Left lung (tissue), 10 donors: ENCODE results near the gene LDHB. TPM values are rescaled to one million over a fixed set of nuclear protein-coding genes. Genes with fewer than 3 reads are reported as not detected.
"Not testable (repeated sequence)": the region's sequence is repeated elsewhere in the genome, so short reads cannot be mapped to it uniquely, and the experiment has no call there.

Experiments
- ATAC-seq: fragments of 200-7000 bp; cut with Tn5 transposase; one replicate; pipeline ENCODE4 v1.9.1; 2020; ENCODE audit warnings: moderate library complexity
- DNase-seq, 4 donors: peaks; one replicate each; pipeline ENCODE4 v3.0.0-alpha.2; 2013 to 2020
- H3K27ac ChIP-seq, 2 donors: fragments of 200-600 bp; sonication (generic) in 1 of 2; one replicate each; pipeline versions ENCODE4 v1.5.0 to v1.8.0; 2020 to 2021
- H3K27me3 ChIP-seq, 2 donors: fragments of 200-600 bp; sonication (generic) in 1 of 2; one replicate each; pipeline versions ENCODE4 v1.5.0 to v1.8.0; 2020 to 2021
- H3K36me3 ChIP-seq, 2 donors: fragments of 200-600 bp; sonication (generic) in 1 of 2; one replicate each; pipeline versions ENCODE4 v1.5.0 to v1.8.0; 2020 to 2021
- H3K4me1 ChIP-seq, 2 donors: fragments of 200-600 bp; one replicate each; pipeline ENCODE4 v1.8.0; 2021
- H3K4me3 ChIP-seq, 2 donors: fragments of 200-600 bp; sonication (generic) in 1 of 2; one replicate each; pipeline versions ENCODE4 v1.5.0 to v1.8.0; 2020 to 2021; ENCODE audit warnings: mild to moderate bottlenecking in 1 of 2
- H3K9me3 ChIP-seq, 2 donors: fragments of 200-600 bp; sonication (generic) in 1 of 2; one replicate each; pipeline versions ENCODE4 v1.5.0 to v1.8.0; 2020 to 2021
- intact Hi-C, 2 donors: fragments of 100-400 bp; cut with DNase I; formaldehyde crosslinking; loops; one replicate each; pipeline versions ENCODE4 v1.11.2 to v1.14.2; 2022
- polyA plus RNA-seq, 6 donors: library from polyadenylated mRNA; unstranded; fragments of 120-200 nt; gene quantifications; one replicate each; pipeline ENCODE4 v1.2.1, GENCODE V29; 2013; ENCODE audit not compliant: insufficient read length in 6 of 6
- total RNA-seq, 2 donors: library from RNA; stranded (reverse); fragmentation: NEBNext Ultra II Directional; extraction: Animal tissue kit (Norgen Biotek cat#: 25700); gene quantifications; one replicate each; pipeline ENCODE4 v1.2.1, GENCODE V29; 2021
- TF ChIP-seq, protein P1 (sequence below), 2 donors: fragments of 200-600 bp; sonication (generic) in 1 of 2; IDR thresholded peaks; one replicate each; pipeline versions ENCODE4 v1.5.0 to v1.8.0; 2021; ENCODE audit warnings: antibody characterized with exemption in 2 of 2
- donor health status: DM: no; HTN: yes; CAD: no.
- donor health status: DM: no; HTN: no; CAD: no.

LDHB gene
- total and polyA plus RNA-seq, 8 donors = 512 to 1,016 (median 895) TPM

DNA sequence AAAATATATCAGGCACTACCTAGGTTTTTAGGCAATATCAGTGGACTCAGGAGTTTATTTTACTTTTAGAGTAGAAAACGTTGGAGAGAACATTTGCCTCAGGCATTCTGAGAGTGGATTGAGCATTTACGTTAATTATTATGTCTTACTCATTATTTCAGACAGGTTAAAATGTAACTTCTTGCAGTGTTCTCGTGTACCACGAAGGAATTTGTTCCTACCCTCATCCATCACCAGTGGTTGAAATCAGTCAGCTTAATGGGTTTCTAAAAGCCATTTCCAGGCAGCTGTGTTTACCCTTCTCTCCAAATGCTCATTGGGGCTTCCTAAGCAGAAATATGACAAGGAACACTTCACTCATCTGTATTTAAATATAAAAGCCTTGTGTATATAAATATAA, 9.1 kb upstream of the LDHB start:
- ATAC-seq = peak; percentile 86
- peak in 1 of 4 donors; percentile 42 for DNase-seq
- Histone ChIP-seq H3K9me3 (no peaks in the 10 kb centered on the region), H3K36me3 (no peaks in the 10 kb centered on the region), H3K4me1 (no peaks in the 10 kb centered on the region), H3K27ac (peak overlapping the region in 1 of 2 donors; percentile 31), H3K4me3 (no peak overlapping the region), H3K27me3 (no peaks in the 10 kb centered on the region)
- intact Hi-C loops = no loop called here
- TF ChIP-seq, protein P1, sequence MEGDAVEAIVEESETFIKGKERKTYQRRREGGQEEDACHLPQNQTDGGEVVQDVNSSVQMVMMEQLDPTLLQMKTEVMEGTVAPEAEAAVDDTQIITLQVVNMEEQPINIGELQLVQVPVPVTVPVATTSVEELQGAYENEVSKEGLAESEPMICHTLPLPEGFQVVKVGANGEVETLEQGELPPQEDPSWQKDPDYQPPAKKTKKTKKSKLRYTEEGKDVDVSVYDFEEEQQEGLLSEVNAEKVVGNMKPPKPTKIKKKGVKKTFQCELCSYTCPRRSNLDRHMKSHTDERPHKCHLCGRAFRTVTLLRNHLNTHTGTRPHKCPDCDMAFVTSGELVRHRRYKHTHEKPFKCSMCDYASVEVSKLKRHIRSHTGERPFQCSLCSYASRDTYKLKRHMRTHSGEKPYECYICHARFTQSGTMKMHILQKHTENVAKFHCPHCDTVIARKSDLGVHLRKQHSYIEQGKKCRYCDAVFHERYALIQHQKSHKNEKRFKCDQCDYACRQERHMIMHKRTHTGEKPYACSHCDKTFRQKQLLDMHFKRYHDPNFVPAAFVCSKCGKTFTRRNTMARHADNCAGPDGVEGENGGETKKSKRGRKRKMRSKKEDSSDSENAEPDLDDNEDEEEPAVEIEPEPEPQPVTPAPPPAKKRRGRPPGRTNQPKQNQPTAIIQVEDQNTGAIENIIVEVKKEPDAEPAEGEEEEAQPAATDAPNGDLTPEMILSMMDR (IDR thresholded peaks at IDR 0.05) = no peak

DNA sequence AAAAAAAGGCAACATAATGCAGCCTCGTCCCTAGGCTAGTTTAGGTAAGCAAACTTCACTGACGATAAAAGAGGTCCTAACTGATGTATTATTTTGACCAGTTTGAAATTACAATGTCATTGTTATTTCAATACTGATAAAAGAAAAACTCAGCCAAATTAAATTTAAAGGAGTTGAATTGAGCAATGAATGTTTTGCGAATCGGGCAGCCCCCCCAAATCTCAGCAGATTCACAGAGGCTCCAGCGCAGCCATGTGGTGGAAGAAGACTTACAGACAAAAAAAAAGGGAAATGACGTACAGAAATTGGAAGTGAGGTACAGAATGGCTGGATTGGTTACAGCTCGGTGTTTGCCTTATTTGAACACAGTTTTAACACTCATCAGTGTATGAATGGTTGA, 8.2 kb upstream of the LDHB start:
- ATAC-seq = no peak
- no peaks in the 10 kb centered on the region for H3K36me3 ChIP-seq

DNA sequence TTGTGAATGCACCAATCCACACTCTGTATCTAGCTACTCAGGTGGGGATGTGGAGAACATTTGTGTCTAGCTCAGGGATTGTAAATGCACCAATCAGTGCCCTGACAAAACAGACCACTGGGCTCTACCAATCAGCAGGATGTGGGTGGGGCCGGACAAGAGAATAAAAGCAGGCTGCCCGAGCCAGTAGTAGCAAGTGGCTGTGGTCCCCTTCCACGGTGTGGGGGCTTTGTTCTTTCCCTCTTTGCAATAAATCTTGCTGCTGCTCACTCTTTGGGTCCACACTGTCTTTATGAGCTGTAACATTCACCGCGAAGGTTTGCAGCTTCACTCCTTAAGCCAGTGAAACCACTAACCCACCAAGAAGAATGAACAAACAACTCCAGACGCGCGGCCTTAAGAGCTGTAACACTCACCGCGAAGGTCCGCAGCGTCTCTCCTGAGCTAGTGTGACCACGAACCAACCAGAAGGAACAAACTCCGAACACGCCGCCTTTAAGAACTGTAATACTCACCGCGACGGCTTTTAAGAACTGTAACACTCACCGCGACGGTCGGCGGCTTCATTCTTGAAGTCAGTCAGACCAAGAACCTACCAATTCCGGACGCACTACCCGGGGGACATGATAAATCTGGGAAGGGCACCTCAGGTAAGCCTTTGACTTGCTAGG, 4.6 kb upstream of the LDHB start:
- Histone ChIP-seq H3K4me3 (peak overlapping the region in 1 of 2 donors; percentile 15), H3K9me3 (no peaks in the 10 kb centered on the region), H3K4me1 (no peaks in the 10 kb centered on the region), H3K27ac (peak overlapping the region in 1 of 2 donors; percentile 65), H3K27me3 (no peaks in the 10 kb centered on the region), H3K36me3 (no peaks in the 10 kb centered on the region)
- DNase-seq (peak in 1 of 4 donors; percentile 62), ATAC-seq (peak; percentile 4)
- intact Hi-C loops = no loop called here
- TF ChIP-seq, protein P1 (IDR thresholded peaks at IDR 0.05) = no peak

More for the DNA sequence above, 8.2 kb upstream of the LDHB start:
- intact Hi-C loops = no loop called here
- no peak for DNase-seq
- no peaks in the 10 kb centered on the region for H3K9me3 ChIP-seq
- H3K4me1 ChIP-seq = no peaks in the 10 kb centered on the region
- TF ChIP-seq, protein P1 (IDR thresholded peaks at IDR 0.05) = no peak
- no peaks in the 10 kb centered on the region for H3K27me3 ChIP-seq
- peak overlapping the region in 1 of 2 donors; percentile 31 for H3K27ac ChIP-seq
- no peak overlapping the region for H3K4me3 ChIP-seq

DNA sequence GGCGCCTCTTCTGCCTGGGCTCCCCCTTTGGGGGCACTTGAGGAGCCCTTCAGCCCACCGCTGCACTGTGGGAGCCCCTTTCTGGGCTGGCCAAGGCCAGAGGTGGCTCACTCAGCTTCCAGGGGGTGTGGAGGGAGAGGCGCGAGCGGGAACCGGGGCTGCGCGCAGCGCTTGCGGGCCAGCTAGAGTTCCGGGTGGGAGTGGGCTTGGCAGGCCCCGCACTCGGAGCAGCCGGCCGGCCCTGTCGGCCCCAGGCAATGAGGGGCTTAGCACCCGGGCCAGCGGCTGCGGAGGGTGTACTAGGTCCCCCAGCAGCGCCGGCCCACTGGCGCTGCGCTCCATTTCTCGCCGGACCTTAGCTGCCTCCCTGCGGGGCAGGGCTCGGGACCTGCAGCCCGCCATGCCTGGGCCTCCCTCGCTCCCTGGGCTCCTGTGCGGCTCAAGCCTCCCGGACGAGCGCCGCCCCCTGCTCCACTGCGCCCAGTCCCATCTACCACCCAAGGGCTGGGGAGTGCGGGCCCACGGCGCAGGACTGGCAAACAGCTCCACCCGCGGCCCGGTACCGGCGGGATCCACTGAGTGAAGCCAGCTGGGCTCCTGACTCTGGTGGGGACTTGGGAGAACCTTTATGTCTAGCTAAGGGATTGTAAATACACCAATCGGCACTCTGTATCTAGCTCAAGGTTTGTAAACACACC, 3.9 kb upstream of the LDHB start:
- H3K4me1 ChIP-seq, H3K27ac ChIP-seq, H3K27me3 ChIP-seq, H3K36me3 ChIP-seq, H3K4me3 ChIP-seq, H3K9me3 ChIP-seq, ATAC-seq, intact Hi-C loops: not testable (repeated sequence)
- peak in 1 of 4 donors; percentile 74 for DNase-seq

DNA sequence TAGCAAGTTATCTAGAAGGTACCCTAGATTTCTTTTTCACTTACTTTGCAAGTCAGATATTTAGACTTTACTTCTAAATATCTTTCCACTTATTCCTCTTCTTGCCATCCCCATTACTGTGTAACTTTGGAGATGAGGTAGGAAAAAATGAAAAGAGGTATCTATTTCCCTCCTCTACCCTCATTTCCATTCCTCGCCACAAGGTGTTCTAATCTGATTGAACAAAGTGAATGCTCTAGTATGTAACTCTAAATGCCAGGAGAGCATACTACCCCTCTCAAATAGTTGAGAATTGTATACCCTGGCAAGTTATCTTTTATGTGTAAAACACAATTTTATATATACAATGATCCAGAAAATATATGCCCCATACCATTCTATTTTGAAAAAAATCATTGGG, 1.7 kb upstream of the LDHB start:
- TF ChIP-seq, protein P1 (IDR thresholded peaks at IDR 0.05) = no peak
- H3K9me3 ChIP-seq = no peaks in the 10 kb centered on the region
- intact Hi-C loops = no loop called here
- H3K27me3 ChIP-seq = no peaks in the 10 kb centered on the region
- H3K36me3 ChIP-seq = peaks cover 0 to 1% of the 10 kb centered on the region in 2 donors
- no peak overlapping the region for H3K27ac ChIP-seq
- peaks cover 0 to 23% of the 10 kb centered on the region in 2 donors for H3K4me1 ChIP-seq
- H3K4me3 ChIP-seq = no peak overlapping the region
- DNase-seq (no peak), ATAC-seq (no peak)
